Measurements from ENCODE around the gene NKIRAS2.

DNA sequence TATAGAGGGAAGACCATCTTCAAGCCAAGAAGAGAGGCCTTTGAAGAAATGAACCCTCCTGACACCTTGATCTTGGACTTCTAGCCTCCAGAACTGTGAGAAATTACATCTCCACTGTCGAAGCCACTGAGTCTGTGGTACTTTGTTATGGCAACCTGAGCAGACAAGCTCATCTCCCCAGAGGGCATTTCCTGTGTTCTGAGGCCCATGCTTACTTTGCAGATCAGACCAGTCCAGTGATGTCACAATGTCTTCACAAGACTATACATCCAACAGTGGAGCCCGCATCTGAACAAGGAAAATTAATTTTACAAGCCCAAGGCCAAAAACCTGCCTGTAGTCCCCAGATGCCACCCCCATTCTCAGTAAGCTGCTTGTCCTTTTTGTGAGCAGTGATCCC lies 45.3 kb downstream of the NKIRAS2 start:
- TF ChIP-seq, protein P1, sequence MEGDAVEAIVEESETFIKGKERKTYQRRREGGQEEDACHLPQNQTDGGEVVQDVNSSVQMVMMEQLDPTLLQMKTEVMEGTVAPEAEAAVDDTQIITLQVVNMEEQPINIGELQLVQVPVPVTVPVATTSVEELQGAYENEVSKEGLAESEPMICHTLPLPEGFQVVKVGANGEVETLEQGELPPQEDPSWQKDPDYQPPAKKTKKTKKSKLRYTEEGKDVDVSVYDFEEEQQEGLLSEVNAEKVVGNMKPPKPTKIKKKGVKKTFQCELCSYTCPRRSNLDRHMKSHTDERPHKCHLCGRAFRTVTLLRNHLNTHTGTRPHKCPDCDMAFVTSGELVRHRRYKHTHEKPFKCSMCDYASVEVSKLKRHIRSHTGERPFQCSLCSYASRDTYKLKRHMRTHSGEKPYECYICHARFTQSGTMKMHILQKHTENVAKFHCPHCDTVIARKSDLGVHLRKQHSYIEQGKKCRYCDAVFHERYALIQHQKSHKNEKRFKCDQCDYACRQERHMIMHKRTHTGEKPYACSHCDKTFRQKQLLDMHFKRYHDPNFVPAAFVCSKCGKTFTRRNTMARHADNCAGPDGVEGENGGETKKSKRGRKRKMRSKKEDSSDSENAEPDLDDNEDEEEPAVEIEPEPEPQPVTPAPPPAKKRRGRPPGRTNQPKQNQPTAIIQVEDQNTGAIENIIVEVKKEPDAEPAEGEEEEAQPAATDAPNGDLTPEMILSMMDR (IDR thresholded peaks at IDR 0.05; ENCODE audit: borderline replicate concordance, extremely low read depth, low read length, poor library complexity, severe bottlenecking) = no peak
- no peak for TF ChIP-seq EZH2 (IDR thresholded peaks at IDR 0.05; ENCODE audit: borderline replicate concordance, low read depth, low read length, severe bottlenecking)

Measured in DND-41 (cell line).